T-helper 17 cell (primary cell): ENCODE data around the gene CNTNAP1. TPM values are rescaled to one million over a fixed set of nuclear protein-coding genes. Genes with fewer than 3 reads are reported as not detected.
"Not testable (repeated sequence)": the region's sequence is repeated elsewhere in the genome, so short reads cannot be mapped to it uniquely, and the experiment has no call there.

ENCODE experiments used
- ATAC-seq: fragments of 150-1000 bp; cut with Tn5 transposase; 2 replicates; pipeline ENCODE4 v1.10.0; 2021; ENCODE audit warnings: mild to moderate bottlenecking, moderate library complexity
- DNase-seq, 3 donors: peaks; one replicate each; pipeline versions ENCODE4 v3.0.0 to v3.0.0-alpha.2; 2020 to 2021
- H3K9me3 ChIP-seq: one replicate; pipeline ENCODE4 v1.7.0; 2013; ENCODE audit warnings: low read length, mild to moderate bottlenecking; ENCODE audit not compliant: control insufficient read depth, poor library complexity, severe bottlenecking
- H3K27ac Mint-ChIP-seq: one replicate; pipeline ENCODE4 v1.8.0; 2022; ENCODE audit warnings: mild to moderate bottlenecking, moderate library complexity, mixed read lengths
- H3K27me3 Mint-ChIP-seq: one replicate; pipeline ENCODE4 v1.8.0; 2022; ENCODE audit warnings: mixed read lengths
- H3K36me3 Mint-ChIP-seq: one replicate; pipeline ENCODE4 v1.8.0; 2022; ENCODE audit warnings: low read depth, mixed read lengths
- H3K4me1 Mint-ChIP-seq: one replicate; pipeline ENCODE4 v1.8.0; 2022; ENCODE audit warnings: mild to moderate bottlenecking, mixed read lengths
- H3K4me3 Mint-ChIP-seq: one replicate; pipeline ENCODE4 v1.8.0; 2022; ENCODE audit warnings: mild to moderate bottlenecking, moderate library complexity, mixed read lengths
- total RNA-seq, 4 donors: library from RNA in 2 of 4; stranded (reverse) in 2 of 4; gene quantifications; one replicate each; pipeline ENCODE4 v1.2.3 and lab custom pipeline; 2022 to 2026

CNTNAP1 gene
- total RNA-seq, 2 donors from 2014 or later: 3.9 to 6.9 TPM

GRCh38 chr17:42700586-42701289 is 18.4 kb downstream of the CNTNAP1 start:
- Mint-ChIP-seq H3K27me3 (no peaks in the 10 kb centered on the region), H3K27ac (no peak overlapping the region)
- ATAC-seq: no peak

DNA sequence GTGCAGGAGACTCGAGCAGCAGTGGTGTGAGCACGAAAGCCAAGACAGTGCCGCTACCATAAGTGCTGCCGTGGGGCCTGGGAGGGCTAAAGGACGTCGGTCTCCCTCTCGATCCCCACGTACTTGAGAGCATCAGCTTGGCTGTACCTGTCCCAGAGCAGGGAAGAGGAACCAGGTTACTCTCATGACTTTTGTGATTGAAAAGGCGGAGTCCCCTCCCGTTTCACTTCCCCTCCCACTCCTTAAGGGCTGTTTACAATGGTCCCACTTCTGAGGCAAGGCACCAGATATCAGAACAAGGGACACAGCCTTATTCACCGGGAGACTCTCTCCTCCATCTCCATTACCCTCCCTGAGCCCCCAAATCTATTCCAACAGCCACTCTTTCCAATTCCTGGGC is 20.1 kb downstream of the CNTNAP1 start:
- H3K4me1 Mint-ChIP-seq: peaks cover 25% of the 10 kb centered on the region
- peaks cover 12% of the 10 kb centered on the region for H3K36me3 Mint-ChIP-seq
- H3K27me3 Mint-ChIP-seq: no peaks in the 10 kb centered on the region
- no peak overlapping the region for H3K27ac Mint-ChIP-seq
- DNase-seq (no peak), ATAC-seq (no peak)
- H3K4me3 Mint-ChIP-seq: no peak overlapping the region
- no peaks in the 10 kb centered on the region for H3K9me3 ChIP-seq

More at GRCh38 chr17:42700586-42701289, 18.4 kb downstream of the CNTNAP1 start:
- Mint-ChIP-seq H3K4me3 (no peak overlapping the region), H3K36me3 (peaks cover 12% of the 10 kb centered on the region), H3K4me1 (peaks cover 15% of the 10 kb centered on the region)
- DNase-seq: no peak
- H3K9me3 ChIP-seq: no peaks in the 10 kb centered on the region

GRCh38 chr17:42704490-42704836 is 22.1 kb downstream of the CNTNAP1 start:
- peaks cover 38% of the 10 kb centered on the region for H3K4me1 Mint-ChIP-seq
- H3K27me3 Mint-ChIP-seq: no peaks in the 10 kb centered on the region
- H3K4me3 Mint-ChIP-seq: no peak overlapping the region
- ATAC-seq (no peak), DNase-seq (no peak)
- H3K9me3 ChIP-seq: no peaks in the 10 kb centered on the region
- peak overlapping the region; percentile 24 for H3K27ac Mint-ChIP-seq
- H3K36me3 Mint-ChIP-seq: peaks cover 23% of the 10 kb centered on the region

DNA sequence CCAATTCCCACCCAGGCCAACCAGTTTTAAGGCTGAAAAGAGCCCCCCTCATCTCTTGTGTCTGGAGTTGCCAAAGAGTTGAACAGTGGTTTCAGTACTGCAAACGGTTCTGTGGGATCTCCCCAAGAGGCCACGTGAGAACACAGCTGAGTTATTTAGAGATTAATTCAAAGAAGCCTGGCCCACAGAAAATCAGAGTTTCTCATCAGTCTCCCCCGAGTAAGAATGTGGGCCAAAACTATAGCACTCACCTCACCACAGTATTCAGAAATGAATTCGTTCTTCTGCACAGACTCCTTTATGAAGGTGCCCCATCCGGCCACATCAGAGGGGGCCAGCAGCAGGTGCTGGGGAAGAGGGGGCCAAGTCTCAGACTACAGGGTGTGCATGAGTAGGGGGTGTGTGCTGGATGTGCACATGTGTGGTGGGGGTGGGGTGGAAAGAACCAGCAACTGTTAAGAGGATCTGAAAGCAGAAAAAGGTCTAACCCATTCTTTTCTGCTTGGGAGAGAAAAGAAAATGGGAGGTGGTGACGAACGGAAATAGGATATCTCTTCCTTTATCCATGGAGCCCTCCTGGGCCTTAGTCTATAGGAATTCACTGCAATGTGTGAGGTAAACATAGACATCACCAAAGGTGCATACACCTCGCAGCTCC is 22.6 kb downstream of the CNTNAP1 start:
- peaks cover 23% of the 10 kb centered on the region for H3K36me3 Mint-ChIP-seq
- DNase-seq (no peak), ATAC-seq (no peak)
- peak overlapping the region; percentile 24 for H3K27ac Mint-ChIP-seq
- no peaks in the 10 kb centered on the region for H3K27me3 Mint-ChIP-seq
- peak overlapping the region; percentile 33 for H3K4me3 Mint-ChIP-seq
- H3K4me1 Mint-ChIP-seq: peaks cover 37% of the 10 kb centered on the region
- H3K9me3 ChIP-seq: no peaks in the 10 kb centered on the region

DNA sequence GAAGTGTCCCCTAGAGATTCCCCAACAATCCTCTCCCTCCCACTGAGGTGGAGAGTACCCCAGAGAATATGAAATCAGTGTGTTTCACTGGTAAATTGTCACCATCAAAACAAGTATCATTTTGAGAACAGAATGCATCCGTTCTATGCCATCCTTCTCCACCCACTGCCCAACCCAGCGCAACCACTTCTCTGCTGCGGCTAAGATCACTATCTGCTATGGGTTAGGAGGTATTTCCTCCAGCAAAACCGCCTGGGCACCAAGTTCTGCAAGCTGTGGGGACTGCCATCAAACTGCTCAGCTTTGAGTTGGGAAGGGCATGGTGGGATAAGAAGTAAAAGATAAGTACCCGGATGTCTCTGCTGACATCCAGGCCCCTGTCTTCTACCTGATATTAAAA is 24.4 kb downstream of the CNTNAP1 start:
- DNase-seq (peak; percentile 33 to 55 (median 44)), ATAC-seq (peak; percentile 99)
- Mint-ChIP-seq H3K27ac (peak overlapping the region; percentile 11), H3K27me3 (no peaks in the 10 kb centered on the region), H3K4me1 (peaks cover 37% of the 10 kb centered on the region), H3K36me3 (peaks cover 23% of the 10 kb centered on the region), H3K4me3 (peak overlapping the region; percentile 74)
- H3K9me3 ChIP-seq: no peaks in the 10 kb centered on the region

GRCh38 chr17:42708588-42708987 is 26.3 kb downstream of the CNTNAP1 start:
- no peaks in the 10 kb centered on the region for H3K9me3 ChIP-seq
- Mint-ChIP-seq H3K27me3 (no peaks in the 10 kb centered on the region), H3K27ac (no peak overlapping the region), H3K36me3 (peaks cover 22% of the 10 kb centered on the region), H3K4me3 (peak overlapping the region; percentile 19), H3K4me1 (peaks cover 37% of the 10 kb centered on the region)
- DNase-seq: no peak
- ATAC-seq: no peak

DNA sequence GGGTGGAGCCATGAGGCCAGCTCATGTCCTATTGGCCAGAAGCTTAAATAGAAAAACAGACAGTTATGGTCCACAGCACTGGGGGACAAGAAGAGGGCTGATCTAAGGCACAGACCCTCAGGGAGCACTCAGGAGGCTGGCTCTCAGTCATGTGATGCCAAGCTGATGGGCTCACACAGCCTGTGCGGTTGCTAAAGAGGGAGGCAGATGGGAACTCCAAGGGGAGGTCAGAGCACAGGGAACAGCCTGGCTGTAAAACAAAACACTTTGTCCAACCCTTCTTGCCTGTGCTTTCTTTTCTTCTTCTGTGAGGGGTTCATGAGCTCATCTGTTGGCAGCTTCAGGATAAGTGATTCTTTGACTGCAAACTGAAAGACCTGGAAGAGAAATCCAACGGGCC is 27.2 kb downstream of the CNTNAP1 start:
- Mint-ChIP-seq H3K4me3 (no peak overlapping the region), H3K4me1 (peaks cover 31% of the 10 kb centered on the region), H3K27me3 (no peaks in the 10 kb centered on the region), H3K36me3 (peaks cover 20% of the 10 kb centered on the region), H3K27ac (no peak overlapping the region)
- ATAC-seq (no peak), DNase-seq (no peak)
- no peaks in the 10 kb centered on the region for H3K9me3 ChIP-seq

- peak overlapping the region; percentile 47 for H3K27ac Mint-ChIP-seq
- DNase-seq (no peak), ATAC-seq (peak; percentile 80)
- peaks cover 5% of the 10 kb centered on the region for H3K4me1 Mint-ChIP-seq
- H3K9me3 ChIP-seq: no peaks in the 10 kb centered on the region
- H3K36me3 Mint-ChIP-seq: peaks cover 12% of the 10 kb centered on the region
- H3K27me3 Mint-ChIP-seq: no peaks in the 10 kb centered on the region
- no peak overlapping the region for H3K4me3 Mint-ChIP-seq
These were observed 38.8 kb downstream of the CNTNAP1 start for GRCh38 chr17:42720996-42721583.

- H3K27me3 Mint-ChIP-seq: no peaks in the 10 kb centered on the region
- H3K9me3 ChIP-seq: no peaks in the 10 kb centered on the region
- no peak overlapping the region for H3K27ac Mint-ChIP-seq
- no peak overlapping the region for H3K4me3 Mint-ChIP-seq
- H3K36me3 Mint-ChIP-seq: peaks cover 4% of the 10 kb centered on the region
- ATAC-seq (no peak), DNase-seq (no peak)
- peaks cover 3% of the 10 kb centered on the region for H3K4me1 Mint-ChIP-seq
These were observed 41.3 kb downstream of the CNTNAP1 start for GRCh38 chr17:42723636-42724035.

DNA sequence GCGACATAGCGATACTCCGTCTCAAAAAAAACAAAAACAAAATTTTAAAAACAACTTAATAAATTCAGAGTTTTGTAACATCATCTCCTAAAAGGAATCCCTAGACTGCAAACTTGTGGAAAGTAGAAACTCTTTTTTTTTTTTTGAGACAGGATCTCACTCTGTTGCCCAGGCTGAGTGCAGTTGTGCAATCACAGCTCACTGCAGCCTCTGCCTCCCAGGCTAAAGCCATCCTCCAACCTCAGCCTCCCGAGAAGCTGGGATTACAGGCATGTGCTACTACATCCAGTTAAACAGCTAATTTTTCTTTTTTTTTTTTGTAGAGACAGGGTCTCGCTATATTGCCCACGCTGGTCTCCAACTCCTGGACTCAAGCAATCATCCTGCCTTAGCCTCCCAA is 42.8 kb downstream of the CNTNAP1 start:
- Mint-ChIP-seq H3K27ac (no peak overlapping the region), H3K4me1 (peaks cover 3% of the 10 kb centered on the region), H3K4me3 (no peak overlapping the region), H3K36me3 (peaks cover 3% of the 10 kb centered on the region), H3K27me3 (no peaks in the 10 kb centered on the region)
- ATAC-seq (no peak), DNase-seq (no peak)
- no peaks in the 10 kb centered on the region for H3K9me3 ChIP-seq

DNA sequence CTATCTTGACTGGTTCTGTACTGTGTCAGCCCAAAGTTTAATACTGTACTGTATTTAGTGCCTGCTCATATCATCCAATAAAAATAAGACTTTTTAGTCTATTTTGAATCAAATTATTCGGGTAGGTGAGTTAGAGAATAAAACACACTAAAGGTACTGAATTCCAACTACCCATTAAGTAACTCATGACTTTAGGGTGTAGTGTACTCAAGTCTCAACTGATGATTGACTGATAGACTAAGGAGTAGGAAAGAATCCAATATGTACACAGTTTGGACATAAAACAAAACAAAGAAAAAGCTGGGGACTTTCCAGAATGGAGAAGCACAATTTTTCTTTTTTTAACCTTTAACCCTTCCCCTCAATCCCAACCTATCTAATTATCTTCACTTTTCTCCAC is 58.4 kb downstream of the CNTNAP1 start:
- Mint-ChIP-seq H3K4me3 (no peak overlapping the region), H3K36me3 (no peaks in the 10 kb centered on the region), H3K27me3 (no peaks in the 10 kb centered on the region), H3K4me1 (peaks cover 15% of the 10 kb centered on the region), H3K27ac (no peak overlapping the region)
- no peak for DNase-seq
- no peak for ATAC-seq
- no peaks in the 10 kb centered on the region for H3K9me3 ChIP-seq

DNA sequence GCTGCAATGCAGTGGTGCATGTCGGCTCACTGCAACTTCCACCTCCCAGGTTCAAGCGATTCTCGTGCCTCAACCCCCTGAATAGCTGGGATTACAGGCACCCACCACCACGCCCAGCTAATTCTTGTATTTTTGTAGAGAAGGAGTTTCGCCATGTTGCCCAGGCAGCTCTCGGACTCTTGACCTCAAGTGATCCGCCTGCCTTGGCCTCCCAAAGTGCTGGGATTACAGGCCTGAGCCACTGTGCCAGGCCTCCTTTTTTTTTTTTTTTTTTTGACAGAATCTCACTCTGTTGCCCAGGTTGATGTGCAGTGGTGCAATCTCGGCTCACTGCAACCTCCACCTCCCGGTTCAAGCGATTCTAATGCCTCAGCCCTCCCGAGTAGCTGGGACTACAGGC is 60.6 kb downstream of the CNTNAP1 start:
- Mint-ChIP-seq H3K4me3 (peak overlapping the region; percentile 19), H3K4me1 (peaks cover 15% of the 10 kb centered on the region)
- not testable (repeated sequence) for H3K36me3 Mint-ChIP-seq, ATAC-seq, H3K27ac Mint-ChIP-seq, H3K27me3 Mint-ChIP-seq, DNase-seq, H3K9me3 ChIP-seq

GRCh38 chr17:42743595-42744282 is 61.4 kb downstream of the CNTNAP1 start:
- peaks cover 15% of the 10 kb centered on the region for H3K4me1 Mint-ChIP-seq
- peaks cover 12% of the 10 kb centered on the region for H3K27me3 Mint-ChIP-seq
- H3K27ac Mint-ChIP-seq: peak overlapping the region; percentile 86
- H3K36me3 Mint-ChIP-seq: no peaks in the 10 kb centered on the region
- ATAC-seq (no peak), DNase-seq (no peak)
- peak overlapping the region; percentile 94 for H3K4me3 Mint-ChIP-seq
- H3K9me3 ChIP-seq: no peaks in the 10 kb centered on the region
